ENCODE measurements around the gene SDC4. TPM values are rescaled to one million over a fixed set of nuclear protein-coding genes. Genes with fewer than 3 reads are reported as not detected.

The SDC4 gene
- total and polyA plus RNA-seq, 2 experiments from 2014 or later = 28.5 to 39.9 TPM

GRCh38 chr20:45303586-45304463 is 44.4 kb downstream of the SDC4 start:
- DNase-seq (ENCODE audit: low spot score) = no peak
- no peak overlapping the region for H3K27ac ChIP-seq (ENCODE audit: low read depth)
- Mint-ChIP-seq H3K27ac (no peak overlapping the region), H3K4me1 (peaks cover 25% of the 10 kb centered on the region), H3K36me3 (ENCODE audit: low read depth) (no peaks in the 10 kb centered on the region), H3K9me3 (no peaks in the 10 kb centered on the region; the same call in 2 of the 3 replicates), H3K4me3 (no peak overlapping the region), H3K27me3 (ENCODE audit: insufficient read depth, low read depth, poor library complexity) (peaks cover 25% of the 10 kb centered on the region)
- no peak overlapping the region for H3K4me2 ChIP-seq
- no peaks in the 10 kb centered on the region for H3K9me2 ChIP-seq (ENCODE audit: insufficient read depth)
- no peaks in the 10 kb centered on the region for H3K36me3 ChIP-seq (ENCODE audit: insufficient read depth)
- H3K4me1 ChIP-seq (ENCODE audit: insufficient read depth) = peaks cover 10% of the 10 kb centered on the region; the same call in 1 of the 2 replicates
- H2AFZ ChIP-seq = no peak overlapping the region
- ATAC-seq = no peak
- TF ChIP-seq EZH2 (IDR thresholded peaks at IDR 0.05; ENCODE audit: low read depth, unreplicated experiment) = no peak
- TF ChIP-seq CTCF (conservative IDR thresholded peaks at IDR 0.05; ENCODE audit: low read depth in 2 of 2) = no peak
- TF ChIP-seq POLR2AphosphoS5 (IDR thresholded peaks at IDR 0.05; ENCODE audit: low read depth) = no peak
- TF ChIP-seq JUNB (IDR thresholded peaks at IDR 0.05; ENCODE audit: unreplicated experiment) = no peak
- no peak for TF ChIP-seq ZNF114 (CRISPR knock-in tag; IDR thresholded peaks at IDR 0.05)
- TF ChIP-seq REST (IDR thresholded peaks at IDR 0.05; ENCODE audit: unreplicated experiment) = no peak
- no peak for TF ChIP-seq ZNF462 (CRISPR knock-in tag; IDR thresholded peaks at IDR 0.05)
- no peak for TF ChIP-seq CREB1 (CRISPR knock-in tag; IDR thresholded peaks at IDR 0.05; ENCODE audit: low read depth)
- TF ChIP-seq, protein P1, sequence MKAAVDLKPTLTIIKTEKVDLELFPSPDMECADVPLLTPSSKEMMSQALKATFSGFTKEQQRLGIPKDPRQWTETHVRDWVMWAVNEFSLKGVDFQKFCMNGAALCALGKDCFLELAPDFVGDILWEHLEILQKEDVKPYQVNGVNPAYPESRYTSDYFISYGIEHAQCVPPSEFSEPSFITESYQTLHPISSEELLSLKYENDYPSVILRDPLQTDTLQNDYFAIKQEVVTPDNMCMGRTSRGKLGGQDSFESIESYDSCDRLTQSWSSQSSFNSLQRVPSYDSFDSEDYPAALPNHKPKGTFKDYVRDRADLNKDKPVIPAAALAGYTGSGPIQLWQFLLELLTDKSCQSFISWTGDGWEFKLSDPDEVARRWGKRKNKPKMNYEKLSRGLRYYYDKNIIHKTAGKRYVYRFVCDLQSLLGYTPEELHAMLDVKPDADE (IDR thresholded peaks at IDR 0.05) = no peak
- TF ChIP-seq ZNF331 (CRISPR knock-in tag; IDR thresholded peaks at IDR 0.05; ENCODE audit: low read depth) = no peak
- TF ChIP-seq STAT1 (IDR thresholded peaks at IDR 0.05; ENCODE audit: unreplicated experiment) = no peak
- TF ChIP-seq EZH2phosphoT487 (IDR thresholded peaks at IDR 0.05; ENCODE audit: unreplicated experiment) = no peak
- 0 out of 2 replicates have a peak, but pooled peaks cover 4% of the 10 kb centered on the region for H3K27me3 ChIP-seq (ENCODE audit: insufficient read depth)
- no peak overlapping the region for H3K4me3 ChIP-seq
- no peaks in the 10 kb centered on the region for H4K20me1 ChIP-seq (replicated peaks; ENCODE audit: insufficient read depth)
- no peaks in the 10 kb centered on the region for H3K79me2 ChIP-seq (replicated peaks; ENCODE audit: insufficient read depth)
- no peaks in the 10 kb centered on the region for H3F3A ChIP-seq (replicated peaks; ENCODE audit: low read depth)
